ENCODE measurements around the gene TEX264.

Gene TEX264

GRCh38 chr3:51748327-51748726 lies 77.3 kb downstream of the TEX264 start:
- DNase-seq: no peak
- Histone ChIP-seq H3K36me3 (replicated peaks) (no peaks in the 10 kb centered on the region), H3K27me3 (replicated peaks) (no peaks in the 10 kb centered on the region), H3K27ac (no peak overlapping the region), H3K4me3 (ENCODE audit: low read depth, low read length) (no peak overlapping the region)
- in situ Hi-C loops (cut with HindIII; ENCODE audit: low pct_ligation_motif_present, low sequenced_read_pairs): no loop called here
- no peak for TF ChIP-seq CTCF (IDR thresholded peaks at IDR 0.05; ENCODE audit: low read depth, low read length, missing control alignments)

GRCh38 chr3:51750878-51751277 lies 79.8 kb downstream of the TEX264 start:
- DNase-seq: no peak
- in situ Hi-C loops (cut with HindIII; ENCODE audit: low pct_ligation_motif_present, low sequenced_read_pairs): no loop called here
- Histone ChIP-seq H3K4me3 (ENCODE audit: low read depth, low read length) (no peak overlapping the region), H3K36me3 (replicated peaks) (no peaks in the 10 kb centered on the region), H3K27ac (no peak overlapping the region), H3K27me3 (replicated peaks) (no peaks in the 10 kb centered on the region)
- no peak for TF ChIP-seq CTCF (IDR thresholded peaks at IDR 0.05; ENCODE audit: low read depth, low read length, missing control alignments)

- no peaks in the 10 kb centered on the region for H3K36me3 ChIP-seq (replicated peaks)
- no peaks in the 10 kb centered on the region for H3K27me3 ChIP-seq (replicated peaks)
- H3K27ac ChIP-seq: no peak overlapping the region
- in situ Hi-C loops (cut with HindIII; ENCODE audit: low pct_ligation_motif_present, low sequenced_read_pairs): no loop called here
- no peak for DNase-seq
- no peak for TF ChIP-seq CTCF (IDR thresholded peaks at IDR 0.05; ENCODE audit: low read depth, low read length, missing control alignments)
- H3K4me3 ChIP-seq (ENCODE audit: low read depth, low read length): no peak overlapping the region
Measured at GRCh38 chr3:51751287-51751686, 80.2 kb downstream of the TEX264 start.

Measured in brain microvascular endothelial cell (primary cell).